DOHH2 (cell line): ENCODE results near the gene ZCCHC9.

ENCODE experiments used
- H3F3A ChIP-seq: fragments of 200-600 bp; sonication (generic), shearing (Covaris generic); 2 replicates; pipeline ENCODE4 v1.6.0; 2016; ENCODE audit warnings: antibody characterized with exemption, mild to moderate bottlenecking; ENCODE audit not compliant: control insufficient read depth, insufficient read depth
- H3K27ac ChIP-seq: fragments of 200-600 bp; sonication (generic); 2 replicates; pipeline ENCODE4 v1.5.1; 2014; ENCODE audit warnings: low read depth, mild to moderate bottlenecking, low read length, moderate library complexity
- H3K27me3 ChIP-seq: fragments of 200-600 bp; sonication (generic); 2 replicates; pipeline ENCODE4 v1.6.1; 2014; ENCODE audit warnings: mild to moderate bottlenecking, low read length, mixed read lengths; ENCODE audit not compliant: control insufficient read depth
- H3K36me3 ChIP-seq: fragments of 200-600 bp; sonication (generic); 2 replicates; pipeline ENCODE4 v1.6.1; 2014; ENCODE audit warnings: mild to moderate bottlenecking, low read length, moderate library complexity, mixed read lengths; ENCODE audit not compliant: control insufficient read depth
- H3K4me1 ChIP-seq: fragments of 200-600 bp; sonication (generic); 2 replicates; pipeline ENCODE4 v1.6.1; 2014; ENCODE audit warnings: mild to moderate bottlenecking, low read length, mixed read lengths; ENCODE audit not compliant: control insufficient read depth
- H3K4me2 ChIP-seq: fragments of 200-600 bp; sonication (generic); 2 replicates; pipeline ENCODE4 v1.6.0; 2014; ENCODE audit warnings: mild to moderate bottlenecking, low read length, moderate library complexity
- H3K4me3 ChIP-seq: fragments of 200-600 bp; sonication (generic); 2 replicates; pipeline ENCODE4 v1.5.1; 2014; ENCODE audit warnings: mild to moderate bottlenecking, low read length, mixed read lengths
- H3K79me2 ChIP-seq: fragments of 200-600 bp; sonication (generic); 2 replicates; pipeline ENCODE4 v1.6.1; 2014; ENCODE audit warnings: mild to moderate bottlenecking, low read length, mixed read lengths; ENCODE audit not compliant: control insufficient read depth
- H3K9me2 ChIP-seq: fragments of 200-600 bp; sonication (generic); replicated peaks from 2 replicates; pipeline ENCODE4 v1.6.1; 2014; ENCODE audit warnings: mild to moderate bottlenecking, low read length, mixed read lengths; ENCODE audit not compliant: control insufficient read depth
- H3K9me3 ChIP-seq: fragments of 200-600 bp; sonication (generic); 2 replicates; pipeline ENCODE4 v1.6.1; 2014; ENCODE audit warnings: antibody characterized with exemption, low read length, mixed read lengths; ENCODE audit not compliant: control insufficient read depth, insufficient read depth
- H4K20me1 ChIP-seq: fragments of 200-600 bp; sonication (generic); 2 replicates; pipeline ENCODE4 v1.6.0; 2014; ENCODE audit warnings: low read depth, mild to moderate bottlenecking, antibody characterized with exemption, low read length, moderate library complexity; ENCODE audit not compliant: control insufficient read depth, insufficient read depth
- EZH2phosphoT487 ChIP-seq: fragments of 200-600 bp; sonication (generic); IDR thresholded peaks from 2 replicates; pipeline ENCODE4 v1.6.1; 2017; ENCODE audit warnings: borderline replicate concordance, mild to moderate bottlenecking, antibody characterized with exemption, low read length, moderate library complexity, mixed read lengths
- TF ChIP-seq, protein P1 (sequence below): fragments of 200-600 bp; sonication (generic); IDR thresholded peaks from one replicate; pipeline ENCODE4 v1.5.1; 2014; ENCODE audit warnings: antibody characterized with exemption, mild to moderate bottlenecking, low read depth, low read length; ENCODE audit not compliant: poor library complexity, severe bottlenecking

Gene ZCCHC9

DNA sequence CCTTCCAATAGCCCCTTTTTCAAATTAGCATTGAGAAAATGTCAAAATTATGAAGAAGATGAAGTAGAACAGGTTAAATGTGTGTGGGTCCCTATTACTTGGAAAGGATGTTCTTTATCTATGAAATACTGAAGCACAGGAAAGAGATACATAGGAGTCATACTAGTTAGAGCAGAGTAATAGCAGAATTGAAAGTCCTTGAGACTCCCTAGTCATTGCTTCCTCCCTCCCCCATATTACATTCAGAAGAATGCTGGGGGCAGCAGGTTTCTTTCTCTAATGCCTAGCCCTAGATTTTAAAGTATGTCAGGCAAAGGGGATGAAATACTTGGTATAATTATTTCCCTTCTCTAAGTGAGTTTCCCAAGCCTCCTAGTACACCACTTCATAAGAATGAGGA, 4.4 kb downstream of the ZCCHC9 start:
- H3K27ac ChIP-seq: no peak overlapping the region
- H3K4me2 ChIP-seq: no peak overlapping the region
- no peaks in the 10 kb centered on the region for H3K9me2 ChIP-seq
- H3K27me3 ChIP-seq: no peaks in the 10 kb centered on the region
- TF ChIP-seq EZH2phosphoT487: no peak
- TF ChIP-seq, protein P1, sequence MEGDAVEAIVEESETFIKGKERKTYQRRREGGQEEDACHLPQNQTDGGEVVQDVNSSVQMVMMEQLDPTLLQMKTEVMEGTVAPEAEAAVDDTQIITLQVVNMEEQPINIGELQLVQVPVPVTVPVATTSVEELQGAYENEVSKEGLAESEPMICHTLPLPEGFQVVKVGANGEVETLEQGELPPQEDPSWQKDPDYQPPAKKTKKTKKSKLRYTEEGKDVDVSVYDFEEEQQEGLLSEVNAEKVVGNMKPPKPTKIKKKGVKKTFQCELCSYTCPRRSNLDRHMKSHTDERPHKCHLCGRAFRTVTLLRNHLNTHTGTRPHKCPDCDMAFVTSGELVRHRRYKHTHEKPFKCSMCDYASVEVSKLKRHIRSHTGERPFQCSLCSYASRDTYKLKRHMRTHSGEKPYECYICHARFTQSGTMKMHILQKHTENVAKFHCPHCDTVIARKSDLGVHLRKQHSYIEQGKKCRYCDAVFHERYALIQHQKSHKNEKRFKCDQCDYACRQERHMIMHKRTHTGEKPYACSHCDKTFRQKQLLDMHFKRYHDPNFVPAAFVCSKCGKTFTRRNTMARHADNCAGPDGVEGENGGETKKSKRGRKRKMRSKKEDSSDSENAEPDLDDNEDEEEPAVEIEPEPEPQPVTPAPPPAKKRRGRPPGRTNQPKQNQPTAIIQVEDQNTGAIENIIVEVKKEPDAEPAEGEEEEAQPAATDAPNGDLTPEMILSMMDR: no peak
- peaks cover 26% of the 10 kb centered on the region for H3K79me2 ChIP-seq
- peaks cover 27% of the 10 kb centered on the region for H3K36me3 ChIP-seq
- no peaks in the 10 kb centered on the region for H3F3A ChIP-seq
- H3K4me3 ChIP-seq: no peak overlapping the region
- peaks cover 6% of the 10 kb centered on the region for H3K4me1 ChIP-seq
- no peaks in the 10 kb centered on the region for H4K20me1 ChIP-seq
- H3K9me3 ChIP-seq: no peaks in the 10 kb centered on the region

DNA sequence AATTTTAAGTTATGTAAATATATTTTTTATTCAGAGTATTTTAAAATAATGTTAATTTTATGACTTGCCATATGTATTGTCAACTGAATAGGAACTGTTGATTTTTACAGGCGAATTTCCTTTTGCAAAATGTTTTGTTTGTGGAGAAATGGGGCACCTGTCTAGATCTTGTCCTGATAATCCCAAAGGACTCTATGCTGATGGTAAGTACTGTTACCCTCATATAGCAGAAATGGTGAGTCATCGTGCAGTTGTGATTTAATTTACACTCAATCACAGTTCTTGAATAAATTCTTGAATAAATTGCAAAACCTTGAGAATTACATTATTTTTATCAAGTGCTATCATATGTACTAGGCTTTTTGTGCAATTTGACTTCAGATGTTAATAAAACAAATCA, 7.4 kb downstream of the ZCCHC9 start:
- Histone ChIP-seq H3K4me2 (no peak overlapping the region), H4K20me1 (no peaks in the 10 kb centered on the region), H3K4me3 (no peak overlapping the region), H3K9me3 (no peaks in the 10 kb centered on the region), H3K79me2 (peaks cover 3% of the 10 kb centered on the region; the same call in 1 of the 2 replicates), H3K27me3 (no peaks in the 10 kb centered on the region), H3K4me1 (no peaks in the 10 kb centered on the region), H3K27ac (no peak overlapping the region), H3K36me3 (peaks cover 41% of the 10 kb centered on the region), H3K9me2 (no peaks in the 10 kb centered on the region), H3F3A (no peaks in the 10 kb centered on the region)
- TF ChIP-seq EZH2phosphoT487: no peak
- TF ChIP-seq, protein P1: no peak

DNA sequence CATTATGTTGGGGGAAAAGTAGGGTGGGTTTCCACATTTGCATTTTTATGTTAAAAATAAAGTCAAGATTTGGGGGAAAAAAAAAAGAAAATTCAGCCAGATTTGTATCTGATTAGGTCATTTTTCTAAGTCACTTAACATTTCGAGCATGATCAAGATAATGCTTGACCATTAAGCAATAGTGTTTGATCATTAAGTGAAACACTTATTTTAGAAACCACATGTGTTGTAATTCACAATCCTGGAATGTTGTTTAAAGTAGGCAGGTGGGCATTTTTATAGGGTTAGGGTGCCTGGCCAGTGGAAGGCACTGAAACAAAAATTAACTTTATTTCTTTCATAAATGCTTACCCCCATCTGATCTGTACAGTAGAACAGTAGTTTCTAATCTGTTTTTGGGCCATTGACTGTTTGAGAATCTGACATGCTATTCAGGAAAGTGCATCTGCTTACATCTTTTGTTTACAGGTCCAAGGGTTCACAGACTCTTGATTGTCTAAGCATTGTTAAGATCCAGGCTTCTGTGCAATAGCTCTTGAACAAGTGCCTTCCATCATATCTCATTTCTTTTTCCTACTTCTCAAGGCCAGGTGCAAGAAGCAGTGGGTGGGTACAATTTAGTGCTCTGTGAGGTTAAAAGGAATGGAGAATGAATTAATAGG, 9.1 kb downstream of the ZCCHC9 start:
- Histone ChIP-seq H3K27ac (no peak overlapping the region), H4K20me1 (no peaks in the 10 kb centered on the region), H3K4me1 (no peaks in the 10 kb centered on the region), H3F3A (no peaks in the 10 kb centered on the region), H3K36me3 (peaks cover 33% of the 10 kb centered on the region), H3K79me2 (no peaks in the 10 kb centered on the region), H3K9me3 (no peaks in the 10 kb centered on the region), H3K4me2 (no peak overlapping the region), H3K4me3 (no peak overlapping the region), H3K27me3 (no peaks in the 10 kb centered on the region), H3K9me2 (no peaks in the 10 kb centered on the region)
- TF ChIP-seq, protein P1: no peak
- TF ChIP-seq EZH2phosphoT487: no peak
